Psoas muscle (tissue), 8 donors: ENCODE data around the gene KLHL35. TPM values are rescaled to one million over a fixed set of nuclear protein-coding genes. Genes with fewer than 3 reads are reported as not detected.

Experiments
- ATAC-seq, 4 donors: fragments of 200-7000 bp; cut with Tn5 transposase; one replicate each; pipeline ENCODE4 v1.9.1; 2020; ENCODE audit warnings: moderate library complexity in 3 of 4, mild to moderate bottlenecking in 2 of 4
- DNase-seq, 2 donors: peaks; one replicate each; pipeline ENCODE4 v3.0.0-alpha.2; 2020
- H3K27ac ChIP-seq: fragments of 200-600 bp; one replicate; pipeline ENCODE4 v1.8.0; 2022
- H3K27me3 ChIP-seq, 3 donors: fragments of 200-600 bp in 1 of 3; one replicate each; pipeline versions ENCODE4 v1.6.1 to v1.8.0; 2013 to 2022; ENCODE audit warnings: low read length in 2 of 3, mild to moderate bottlenecking in 2 of 3, moderate library complexity in 1 of 3; ENCODE audit not compliant: insufficient read depth in 3 of 3
- H3K36me3 ChIP-seq, 2 donors: fragments of 200-600 bp in 1 of 2; one replicate each; pipeline versions ENCODE4 v1.6.1 to v1.8.0; 2013 to 2022; ENCODE audit warnings: low read depth in 1 of 2, mild to moderate bottlenecking in 1 of 2, moderate library complexity in 1 of 2; ENCODE audit not compliant: insufficient read depth in 1 of 2
- H3K4me1 ChIP-seq: fragments of 200-600 bp; one replicate; pipeline ENCODE4 v1.8.0; 2022
- H3K4me3 ChIP-seq: fragments of 200-600 bp; one replicate; pipeline ENCODE4 v1.8.0; 2022; ENCODE audit warnings: mild to moderate bottlenecking
- H3K9me3 ChIP-seq: fragments of 200-600 bp; one replicate; pipeline ENCODE4 v1.8.0; 2022
- WGBS, 3 donors: extraction: QIAGEN DNeasy Blood & Tissue Kit; methylation state at CpG; one replicate each; pipeline versions ENCODE4 v1.1.6 to v1.1.7; 2013; 5-methylcytosine and 5-hydroxymethylcytosine counted together
- intact Hi-C, 2 donors: fragments of 100-400 bp; cut with DNase I; formaldehyde crosslinking; loops; one replicate each; pipeline versions ENCODE4 v1.11.0 to v1.14.2; 2022
- polyA plus RNA-seq, 3 donors: library from polyadenylated mRNA; stranded (reverse); fragments of 200-250 nt; gene quantifications; one replicate each; pipeline ENCODE4 v1.2.3, GENCODE V29; 2013
- total RNA-seq, 4 donors: library from RNA; stranded (reverse); fragmentation: NEBNext Ultra II Directional in 2 of 4; extraction: Animal tissue kit (Norgen Biotek cat#: 25700) in 2 of 4; gene quantifications; one replicate each; pipeline versions ENCODE4 v1.2.1 to v1.2.4, GENCODE V29; 2021 to 2023
- TF ChIP-seq, protein P1 (sequence below): fragments of 200-600 bp; IDR thresholded peaks from one replicate; pipeline ENCODE4 v1.8.0; 2022; ENCODE audit warnings: antibody characterized with exemption
- donor health status: healthy with polysubstance abuse.
- donor health status: DM: no; HTN: no; CAD: no; lungs with moderate emphysema.
- donor health status: Bipolar disorder and iron deficiency.
- donor health status: healthy.
- donor health status: DM: yes; HTN: yes; CAD: no.
- donor health status: DM: no; HTN: no; CAD: no.
- donor health status: DM: no; HTN: no; CAD: no.
- donor health status: DM: yes; HTN: yes; CAD: no.

KLHL35 gene
- total and polyA plus RNA-seq, 7 donors, result 0.34 to 4.1 (median 0.56) TPM

DNA sequence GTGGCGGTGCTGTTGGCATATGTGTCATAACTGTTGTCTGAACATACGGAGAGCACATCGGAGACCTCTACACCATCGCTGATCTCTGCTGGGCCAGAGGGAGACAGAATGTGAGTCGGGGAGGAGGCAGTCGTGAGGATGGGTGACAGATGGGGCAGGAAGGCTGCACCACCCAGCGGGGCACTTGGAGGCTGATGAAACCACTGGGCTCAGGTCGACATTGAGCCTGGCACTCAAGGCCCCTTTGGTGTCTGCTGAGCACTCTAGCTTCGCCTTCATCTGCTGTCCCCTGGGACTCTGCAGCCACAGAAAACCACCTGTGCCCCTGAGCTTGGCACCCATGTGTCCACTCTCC, 2.5 kb upstream of the KLHL35 start:
- TF ChIP-seq, protein P1, sequence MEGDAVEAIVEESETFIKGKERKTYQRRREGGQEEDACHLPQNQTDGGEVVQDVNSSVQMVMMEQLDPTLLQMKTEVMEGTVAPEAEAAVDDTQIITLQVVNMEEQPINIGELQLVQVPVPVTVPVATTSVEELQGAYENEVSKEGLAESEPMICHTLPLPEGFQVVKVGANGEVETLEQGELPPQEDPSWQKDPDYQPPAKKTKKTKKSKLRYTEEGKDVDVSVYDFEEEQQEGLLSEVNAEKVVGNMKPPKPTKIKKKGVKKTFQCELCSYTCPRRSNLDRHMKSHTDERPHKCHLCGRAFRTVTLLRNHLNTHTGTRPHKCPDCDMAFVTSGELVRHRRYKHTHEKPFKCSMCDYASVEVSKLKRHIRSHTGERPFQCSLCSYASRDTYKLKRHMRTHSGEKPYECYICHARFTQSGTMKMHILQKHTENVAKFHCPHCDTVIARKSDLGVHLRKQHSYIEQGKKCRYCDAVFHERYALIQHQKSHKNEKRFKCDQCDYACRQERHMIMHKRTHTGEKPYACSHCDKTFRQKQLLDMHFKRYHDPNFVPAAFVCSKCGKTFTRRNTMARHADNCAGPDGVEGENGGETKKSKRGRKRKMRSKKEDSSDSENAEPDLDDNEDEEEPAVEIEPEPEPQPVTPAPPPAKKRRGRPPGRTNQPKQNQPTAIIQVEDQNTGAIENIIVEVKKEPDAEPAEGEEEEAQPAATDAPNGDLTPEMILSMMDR, result no peak
- Histone ChIP-seq H3K9me3 (no peaks in the 10 kb centered on the region), H3K27me3 (peaks cover 0 to 34% (median 10%) of the 10 kb centered on the region in 3 donors), H3K4me3 (no peak overlapping the region), H3K27ac (no peak overlapping the region), H3K4me1 (no peaks in the 10 kb centered on the region), H3K36me3 (peaks cover 0 to 20% of the 10 kb centered on the region in 2 donors)
- DNase-seq (peak; percentile 4 to 26), ATAC-seq (no peak)
- 82 to 95% (median 87%) methylated on average over 9 of the region's 9 CpGs for WGBS, 3 donors
- intact Hi-C loops, result no loop called here

DNA sequence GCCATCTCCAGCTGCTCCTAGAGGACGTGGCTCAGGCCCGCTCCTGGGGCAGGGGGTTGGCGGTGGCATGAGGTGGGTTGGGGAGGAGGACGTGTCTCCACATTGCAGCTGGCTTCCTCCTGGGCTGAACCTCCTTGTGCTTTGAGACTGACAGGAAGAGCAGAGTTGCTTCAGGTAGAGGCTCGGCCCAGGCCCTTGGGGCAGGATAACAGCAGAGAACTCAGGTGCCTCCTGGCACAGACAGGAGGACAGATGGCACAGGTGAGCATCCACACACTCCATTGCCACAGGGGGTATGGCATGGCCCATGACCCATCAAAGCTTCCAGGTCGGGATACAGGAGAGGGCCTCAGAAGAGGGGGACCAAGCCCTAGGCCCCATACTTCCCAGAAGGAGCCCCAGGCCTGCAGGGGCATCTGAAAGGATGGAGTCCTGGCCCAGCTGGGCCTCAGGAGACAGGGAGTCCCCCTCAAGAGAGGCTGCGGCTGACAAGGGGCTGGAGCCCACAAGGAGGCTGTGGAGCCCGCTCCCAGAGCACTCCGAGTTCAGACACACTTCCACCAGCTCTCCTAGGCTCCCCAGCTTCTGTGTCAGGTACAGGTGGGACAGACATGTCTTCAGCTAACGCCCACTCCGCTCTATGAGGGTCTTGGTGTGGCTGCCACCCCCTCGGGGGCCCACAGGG, 2.0 kb upstream of the KLHL35 start:
- ATAC-seq, result no peak
- intact Hi-C loops, result no loop called here
- Histone ChIP-seq H3K27me3 (peaks cover 0 to 37% (median 11%) of the 10 kb centered on the region in 3 donors), H3K4me1 (no peaks in the 10 kb centered on the region), H3K9me3 (no peaks in the 10 kb centered on the region), H3K27ac (no peak overlapping the region), H3K36me3 (peaks cover 0 to 20% of the 10 kb centered on the region in 2 donors), H3K4me3 (no peak overlapping the region)
- 89 to 93% (median 92%) methylated on average over 12 of the region's 12 CpGs for WGBS, 3 donors
- TF ChIP-seq, protein P1, result no peak
- peak in 1 of 2 donors; percentile 27 for DNase-seq

DNA sequence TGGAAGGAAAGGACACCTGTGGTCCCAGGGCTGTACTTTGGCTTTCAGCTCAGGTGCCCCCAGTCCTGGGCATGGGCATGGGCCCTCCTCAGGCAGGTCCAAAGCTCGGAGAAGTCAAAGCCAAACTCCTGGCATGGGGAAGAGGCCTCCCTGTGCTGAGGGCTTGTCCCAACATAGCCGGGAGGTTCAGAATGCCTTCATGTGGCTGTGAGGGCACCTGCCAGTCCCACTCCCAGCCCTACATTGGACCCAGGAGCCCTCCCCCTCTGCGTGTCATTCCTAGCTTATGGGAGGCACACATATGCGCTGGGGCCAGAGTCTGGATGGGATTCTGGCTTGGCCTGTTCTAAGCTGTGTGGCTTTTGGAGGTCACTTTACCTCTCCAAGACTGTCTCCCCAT, 1.0 kb upstream of the KLHL35 start:
- TF ChIP-seq, protein P1, result no peak
- H3K9me3 ChIP-seq, result no peaks in the 10 kb centered on the region
- ATAC-seq, result no peak
- peaks cover 0 to 20% of the 10 kb centered on the region in 2 donors for H3K36me3 ChIP-seq
- H3K27ac ChIP-seq, result no peak overlapping the region
- intact Hi-C loops, result no loop called here
- H3K4me1 ChIP-seq, result no peaks in the 10 kb centered on the region
- H3K27me3 ChIP-seq, result peaks cover 0 to 46% (median 13%) of the 10 kb centered on the region in 3 donors
- peak; percentile 1 to 35 for DNase-seq
- 83 to 89% (median 87%) methylated on average over 4 of the region's 4 CpGs for WGBS, 3 donors
- H3K4me3 ChIP-seq, result no peak overlapping the region

DNA sequence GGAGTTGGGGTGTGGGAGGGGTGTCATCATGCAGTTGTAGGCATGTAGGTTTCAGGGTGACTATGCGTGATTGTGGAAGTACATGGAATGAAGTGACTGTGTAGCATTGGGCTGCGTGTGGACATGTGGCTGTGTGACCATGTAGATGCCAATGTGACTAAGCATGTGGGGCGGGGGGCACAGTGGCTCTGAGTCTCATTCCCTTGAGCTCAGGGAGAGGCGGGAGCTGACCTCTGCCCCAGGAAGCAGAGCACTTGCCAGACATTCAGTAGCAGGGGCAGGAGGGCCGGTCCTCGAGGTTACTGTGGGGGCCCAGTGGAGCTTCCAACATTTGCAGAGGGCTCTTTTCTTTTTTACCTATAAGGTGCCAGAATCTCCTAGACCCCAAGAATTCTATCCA, 440 bp upstream of the KLHL35 start:
- WGBS, 3 donors, result 68 to 76% (median 69%) methylated on average over 6 of the region's 6 CpGs
- Histone ChIP-seq H3K9me3 (no peaks in the 10 kb centered on the region), H3K27ac (no peak overlapping the region), H3K36me3 (peaks cover 0 to 15% of the 10 kb centered on the region in 2 donors), H3K4me1 (no peaks in the 10 kb centered on the region), H3K27me3 (peaks cover 0 to 52% (median 14%) of the 10 kb centered on the region in 3 donors), H3K4me3 (no peak overlapping the region)
- intact Hi-C loops, result no loop called here
- DNase-seq, result peak; percentile 9 to 35
- TF ChIP-seq, protein P1, result no peak
- ATAC-seq, result no peak
